Mesendoderm (in vitro differentiated cells): ENCODE results near the gene FAAH2.

Experiments used
- DNase-seq: peaks from one replicate; pipeline ENCODE4 v3.0.0; 2013
- H2AK5ac ChIP-seq: 2 replicates; pipeline ENCODE4 v1.6.1; 2013; ENCODE audit warnings: low read length, inconsistent platforms
- H2BK120ac ChIP-seq: 2 replicates; pipeline ENCODE4 v1.6.1; 2013; ENCODE audit warnings: low read depth, mild to moderate bottlenecking, low read length, moderate library complexity, mixed read lengths
- H2BK15ac ChIP-seq: replicated peaks from 2 replicates; pipeline ENCODE4 v1.6.1; 2013; ENCODE audit warnings: low read depth, mild to moderate bottlenecking, moderate library complexity
- H2BK5ac ChIP-seq: 2 replicates; pipeline ENCODE4 v1.6.1; 2013; ENCODE audit warnings: low read length, inconsistent platforms
- H3K18ac ChIP-seq: 2 replicates; pipeline ENCODE4 v1.6.1; 2013; ENCODE audit warnings: mild to moderate bottlenecking, low read length, mixed read lengths
- H3K23ac ChIP-seq: one replicate; pipeline ENCODE4 v1.6.1; 2013; ENCODE audit warnings: low read length
- H3K27ac ChIP-seq: 2 replicates; pipeline ENCODE4 v1.5.1; 2013; ENCODE audit warnings: low read depth, mild to moderate bottlenecking, inconsistent platforms, low read length, moderate library complexity
- H3K27me3 ChIP-seq: 2 replicates; pipeline ENCODE4 v1.6.1; 2013; ENCODE audit warnings: low read length, control low read depth, mild to moderate bottlenecking, inconsistent platforms; ENCODE audit not compliant: insufficient read depth, poor library complexity
- H3K36me3 ChIP-seq: 2 replicates; pipeline ENCODE4 v1.6.1; 2013; ENCODE audit warnings: low read length, inconsistent platforms; ENCODE audit not compliant: control insufficient read depth, insufficient read depth
- H3K4ac ChIP-seq: one replicate; pipeline ENCODE4 v1.6.1; 2013; ENCODE audit warnings: low read depth, mild to moderate bottlenecking, low read length, moderate library complexity
- H3K4me1 ChIP-seq: 2 replicates; pipeline ENCODE4 v1.6.1; 2013; ENCODE audit warnings: low read depth, low read length, inconsistent platforms; ENCODE audit not compliant: control insufficient read depth
- H3K4me2 ChIP-seq: 2 replicates; pipeline ENCODE4 v1.6.1; 2013; ENCODE audit warnings: low read length
- H3K4me3 ChIP-seq: 2 replicates; pipeline ENCODE4 v1.5.1; 2013; ENCODE audit warnings: mild to moderate bottlenecking, low read length
- H3K56ac ChIP-seq: one replicate; pipeline ENCODE4 v1.6.1; 2013; ENCODE audit warnings: low read length
- H3K79me1 ChIP-seq: 2 replicates; pipeline ENCODE4 v1.6.1; 2013; ENCODE audit warnings: low read length, inconsistent platforms
- H3K79me2 ChIP-seq: 2 replicates; pipeline ENCODE4 v1.6.1; 2013; ENCODE audit warnings: mild to moderate bottlenecking, low read length; ENCODE audit not compliant: control insufficient read depth, insufficient read depth
- H3K9ac ChIP-seq: 2 replicates; pipeline ENCODE4 v1.6.1; 2013; ENCODE audit warnings: low read length, inconsistent platforms
- H4K5ac ChIP-seq: one replicate; pipeline ENCODE4 v1.6.1; 2013; ENCODE audit warnings: low read length
- H4K8ac ChIP-seq: one replicate; pipeline ENCODE4 v1.6.1; 2013; ENCODE audit warnings: low read depth, mild to moderate bottlenecking, control low read depth, low read length, moderate library complexity
- WGBS: extraction: QIAGEN DNeasy Blood & Tissue Kit; methylation state at CpG from one replicate; pipeline ENCODE4 v1.1.7; 2013; ENCODE audit warnings: low lambda C conversion rate, missing lambda C conversion rate; ENCODE audit not compliant: insufficient coverage; ENCODE audit errors: extremely low coverage; 5-methylcytosine and 5-hydroxymethylcytosine counted together

Gene FAAH2

GRCh38 chrX:57267308-57267707 lies 19.2 kb upstream of the FAAH2 start:
- Histone ChIP-seq H3K23ac (no peak overlapping the region), H3K4me2 (no peak overlapping the region), H3K56ac (no peak overlapping the region), H3K79me2 (no peaks in the 10 kb centered on the region), H2AK5ac (no peak overlapping the region), H3K36me3 (no peaks in the 10 kb centered on the region), H3K18ac (no peak overlapping the region), H4K5ac (no peak overlapping the region), H3K4me3 (no peak overlapping the region), H4K8ac (no peak overlapping the region), H3K27ac (no peak overlapping the region), H2BK15ac (no peak overlapping the region), H3K9ac (no peak overlapping the region), H2BK120ac (no peak overlapping the region), H3K27me3 (no peaks in the 10 kb centered on the region), H3K79me1 (no peaks in the 10 kb centered on the region), H3K4me1 (no peaks in the 10 kb centered on the region), H3K4ac (no peak overlapping the region), H2BK5ac (no peak overlapping the region)
- WGBS, result no CpG with 5 or more reads among the region's 1 CpG
- no peak for DNase-seq

GRCh38 chrX:57270980-57271379 lies 15.5 kb upstream of the FAAH2 start:
- H4K5ac ChIP-seq, result no peak overlapping the region
- DNase-seq, result no peak
- no peak overlapping the region for H3K56ac ChIP-seq
- H3K9ac ChIP-seq, result no peak overlapping the region
- no peak overlapping the region for H3K18ac ChIP-seq
- H2BK120ac ChIP-seq, result no peak overlapping the region
- no peak overlapping the region for H3K27ac ChIP-seq
- H2BK5ac ChIP-seq, result no peak overlapping the region
- no peaks in the 10 kb centered on the region for H3K27me3 ChIP-seq
- H3K79me1 ChIP-seq, result no peaks in the 10 kb centered on the region
- no peaks in the 10 kb centered on the region for H3K36me3 ChIP-seq
- whole genome bisulfite sequencing, result no CpG with 5 or more reads among the region's 3 CpGs
- H4K8ac ChIP-seq, result no peak overlapping the region
- no peaks in the 10 kb centered on the region for H3K4me1 ChIP-seq
- no peak overlapping the region for H3K4me3 ChIP-seq
- H3K4me2 ChIP-seq, result no peak overlapping the region
- no peak overlapping the region for H3K4ac ChIP-seq
- H3K23ac ChIP-seq, result no peak overlapping the region
- H2AK5ac ChIP-seq, result no peak overlapping the region
- no peaks in the 10 kb centered on the region for H3K79me2 ChIP-seq
- no peak overlapping the region for H2BK15ac ChIP-seq

- no peaks in the 10 kb centered on the region for H3K4me1 ChIP-seq
- no peak overlapping the region for H2BK5ac ChIP-seq
- H3K27me3 ChIP-seq, result no peaks in the 10 kb centered on the region
- H3K18ac ChIP-seq, result no peak overlapping the region
- no peak overlapping the region for H3K4me2 ChIP-seq
- no peak overlapping the region for H3K56ac ChIP-seq
- H3K79me1 ChIP-seq, result no peaks in the 10 kb centered on the region
- no peak overlapping the region for H3K4ac ChIP-seq
- no peak overlapping the region for H3K23ac ChIP-seq
- no peak overlapping the region for H4K5ac ChIP-seq
- H3K27ac ChIP-seq, result no peak overlapping the region
- DNase-seq, result peak; percentile 22
- H2BK15ac ChIP-seq, result no peak overlapping the region
- H3K36me3 ChIP-seq, result no peaks in the 10 kb centered on the region
- no CpG with 5 or more reads among the region's 4 CpGs for WGBS
- H4K8ac ChIP-seq, result no peak overlapping the region
- no peak overlapping the region for H3K4me3 ChIP-seq
- no peak overlapping the region for H2BK120ac ChIP-seq
- H3K79me2 ChIP-seq, result no peaks in the 10 kb centered on the region
- no peak overlapping the region for H3K9ac ChIP-seq
- H2AK5ac ChIP-seq, result no peak overlapping the region
Observed at GRCh38 chrX:57282568-57282967, 3.9 kb upstream of the FAAH2 start.

GRCh38 chrX:57285001-57285400 lies 1.5 kb upstream of the FAAH2 start:
- no peak overlapping the region for H2BK120ac ChIP-seq
- no peaks in the 10 kb centered on the region for H3K4me1 ChIP-seq
- H3K27me3 ChIP-seq, result no peaks in the 10 kb centered on the region
- H4K8ac ChIP-seq, result no peak overlapping the region
- H3K79me1 ChIP-seq, result no peaks in the 10 kb centered on the region
- no peak overlapping the region for H3K23ac ChIP-seq
- H3K56ac ChIP-seq, result no peak overlapping the region
- DNase-seq, result no peak
- no peak overlapping the region for H3K4me3 ChIP-seq
- no peak overlapping the region for H3K18ac ChIP-seq
- H4K5ac ChIP-seq, result no peak overlapping the region
- H3K27ac ChIP-seq, result no peak overlapping the region
- H3K36me3 ChIP-seq, result no peaks in the 10 kb centered on the region
- H2BK5ac ChIP-seq, result no peak overlapping the region
- no peak overlapping the region for H3K9ac ChIP-seq
- H3K4ac ChIP-seq, result no peak overlapping the region
- no CpG with 5 or more reads among the region's 3 CpGs for WGBS
- H2BK15ac ChIP-seq, result no peak overlapping the region
- no peak overlapping the region for H2AK5ac ChIP-seq
- H3K79me2 ChIP-seq, result no peaks in the 10 kb centered on the region
- H3K4me2 ChIP-seq, result no peak overlapping the region

- Histone ChIP-seq H3K79me1 (no peaks in the 10 kb centered on the region), H3K36me3 (no peaks in the 10 kb centered on the region), H3K23ac (no peak overlapping the region), H2BK120ac (no peak overlapping the region), H3K56ac (no peak overlapping the region), H3K9ac (no peak overlapping the region), H3K79me2 (no peaks in the 10 kb centered on the region), H3K27ac (no peak overlapping the region), H3K27me3 (no peaks in the 10 kb centered on the region), H2BK5ac (no peak overlapping the region), H3K4me1 (no peaks in the 10 kb centered on the region), H3K18ac (no peak overlapping the region), H2BK15ac (no peak overlapping the region), H2AK5ac (no peak overlapping the region), H3K4ac (no peak overlapping the region), H4K5ac (no peak overlapping the region), H4K8ac (no peak overlapping the region), H3K4me2 (no peak overlapping the region), H3K4me3 (no peak overlapping the region)
- DNase-seq, result no peak
- WGBS, result no CpG with 5 or more reads among the region's 1 CpG
Observed at GRCh38 chrX:57289089-57289488, 2.6 kb downstream of the FAAH2 start.

GRCh38 chrX:57294961-57295360 lies 8.5 kb downstream of the FAAH2 start:
- Histone ChIP-seq H2AK5ac (no peak overlapping the region), H4K8ac (no peak overlapping the region), H2BK5ac (no peak overlapping the region), H3K27ac (no peak overlapping the region), H3K79me2 (no peaks in the 10 kb centered on the region), H3K36me3 (no peaks in the 10 kb centered on the region), H2BK120ac (no peak overlapping the region), H3K9ac (no peak overlapping the region), H3K79me1 (no peaks in the 10 kb centered on the region), H4K5ac (no peak overlapping the region), H3K18ac (no peak overlapping the region), H3K56ac (no peak overlapping the region), H3K4me1 (no peaks in the 10 kb centered on the region), H2BK15ac (no peak overlapping the region), H3K27me3 (no peaks in the 10 kb centered on the region), H3K4me3 (no peak overlapping the region), H3K4ac (no peak overlapping the region), H3K23ac (no peak overlapping the region), H3K4me2 (no peak overlapping the region)
- DNase-seq, result no peak
